Activated naive CD8-positive, alpha-beta T cell (primary cell): Measurements from ENCODE around the gene SCFD1.
A peak's percentile ranks its signal among the peaks of the same experiment; 100 is the strongest.
"Not testable (repeated sequence)": the region's sequence is repeated elsewhere in the genome, so short reads cannot be mapped to it uniquely, and the experiment has no call there.

Experiments
- H3K27ac Mint-ChIP-seq: one replicate; pipeline ENCODE4 v1.8.0; 2021; ENCODE audit warnings: mixed read lengths
- H3K27me3 Mint-ChIP-seq: one replicate; pipeline ENCODE4 v1.8.0; 2021; ENCODE audit warnings: mixed read lengths
- H3K36me3 Mint-ChIP-seq: one replicate; pipeline ENCODE4 v1.8.0; 2021; ENCODE audit warnings: mixed read lengths
- H3K4me1 Mint-ChIP-seq: one replicate; pipeline ENCODE4 v1.8.0; 2021; ENCODE audit warnings: low read depth, mixed read lengths
- H3K4me3 Mint-ChIP-seq: one replicate; pipeline ENCODE4 v1.8.0; 2021; ENCODE audit warnings: mild to moderate bottlenecking, mixed read lengths
- H3K9me3 Mint-ChIP-seq: one replicate; pipeline ENCODE4 v1.8.0; 2021; ENCODE audit warnings: low read depth, mixed read lengths

Gene SCFD1

DNA sequence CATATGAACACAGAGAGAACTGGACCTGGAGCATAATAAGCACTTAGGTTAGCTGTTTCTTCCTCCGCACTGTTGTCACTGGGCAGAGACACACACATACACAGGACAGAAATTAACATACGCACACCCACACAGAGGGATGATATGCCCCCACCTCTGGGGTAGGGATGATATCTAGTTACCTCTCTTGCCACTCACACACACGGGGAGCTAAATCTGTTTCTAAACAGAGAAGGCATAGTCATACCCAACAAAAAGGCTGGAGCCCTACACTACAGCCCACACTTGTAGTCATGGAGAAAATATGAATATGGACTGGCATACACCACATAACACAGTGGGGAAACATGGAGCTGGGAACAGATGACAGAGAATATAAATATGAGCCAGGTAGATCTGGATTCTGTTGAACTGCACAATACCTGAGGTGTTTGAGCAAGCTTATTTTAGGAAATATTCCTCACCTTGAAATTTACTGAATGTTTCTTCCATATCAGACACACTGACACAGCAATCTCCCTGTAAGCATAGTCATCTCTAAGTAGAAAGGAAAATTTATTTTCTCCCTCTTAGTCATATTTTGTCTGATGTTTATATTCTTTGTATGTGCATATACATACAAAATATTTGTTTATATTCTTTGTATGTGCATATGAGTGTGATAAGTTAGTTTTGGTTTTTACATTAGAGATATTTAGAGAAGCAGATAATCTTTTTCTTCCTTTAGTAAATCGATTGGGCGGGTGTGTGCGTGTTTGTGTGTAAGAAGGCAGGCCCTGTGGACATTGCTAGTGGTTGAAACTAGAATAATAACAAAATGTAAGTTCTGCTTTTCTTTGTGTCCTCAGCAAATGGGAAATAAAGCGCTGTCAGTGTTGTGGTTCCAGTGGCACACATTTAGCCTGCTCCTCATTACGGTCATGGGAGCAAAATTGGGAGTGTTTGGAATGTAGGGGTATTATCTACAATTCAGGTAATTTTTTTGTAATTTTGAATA is 20.9 kb upstream of the SCFD1 start:
- H3K9me3 Mint-ChIP-seq = no peaks in the 10 kb centered on the region
- H3K27me3 Mint-ChIP-seq = no peaks in the 10 kb centered on the region
- no peak overlapping the region for H3K27ac Mint-ChIP-seq
- no peaks in the 10 kb centered on the region for H3K4me1 Mint-ChIP-seq
- H3K4me3 Mint-ChIP-seq = no peak overlapping the region
- peaks cover 6% of the 10 kb centered on the region for H3K36me3 Mint-ChIP-seq

DNA sequence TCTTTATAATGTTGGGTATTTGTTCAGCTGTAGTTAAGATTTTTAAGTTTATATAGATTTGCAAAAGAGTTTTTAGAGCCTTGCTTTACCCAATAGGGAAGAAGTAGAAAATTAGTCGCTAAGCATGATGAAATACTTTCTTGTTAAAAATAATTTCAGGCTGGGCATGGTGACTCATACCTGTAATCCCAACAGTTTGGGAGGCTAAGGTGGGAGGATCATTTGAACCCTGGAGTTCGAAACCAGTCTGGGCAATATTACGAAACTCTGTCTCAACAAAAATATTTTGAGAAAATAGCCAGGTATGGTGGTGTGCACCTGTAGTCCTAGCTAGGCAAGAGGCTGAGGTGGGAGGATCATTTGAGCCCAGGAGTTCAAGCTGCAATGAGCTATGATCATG is 18.7 kb upstream of the SCFD1 start:
- no peaks in the 10 kb centered on the region for H3K4me1 Mint-ChIP-seq
- H3K9me3 Mint-ChIP-seq = no peaks in the 10 kb centered on the region
- peaks cover 8% of the 10 kb centered on the region for H3K36me3 Mint-ChIP-seq
- no peak overlapping the region for H3K4me3 Mint-ChIP-seq
- H3K27me3 Mint-ChIP-seq = no peaks in the 10 kb centered on the region
- H3K27ac Mint-ChIP-seq = no peak overlapping the region

DNA sequence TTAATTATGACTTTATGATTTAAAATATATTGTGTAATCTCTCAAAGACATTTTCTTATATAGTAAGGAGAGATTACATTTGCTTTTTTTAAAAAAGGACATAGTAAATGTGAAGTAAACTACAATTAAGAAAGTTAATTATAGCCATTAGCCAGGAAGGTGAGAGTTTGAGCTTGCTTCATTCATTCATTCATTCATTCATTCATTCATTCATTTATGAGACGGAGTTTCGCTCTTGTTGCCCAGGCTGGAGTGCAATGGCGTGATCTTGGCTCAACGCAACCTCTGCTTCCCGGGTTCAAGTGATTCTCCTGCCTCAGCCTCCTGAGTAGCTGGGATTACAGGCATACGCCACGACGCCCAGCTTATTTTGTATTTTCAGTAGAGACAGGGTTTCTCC is 17.4 kb upstream of the SCFD1 start:
- H3K4me3 Mint-ChIP-seq, H3K4me1 Mint-ChIP-seq, H3K27me3 Mint-ChIP-seq, H3K27ac Mint-ChIP-seq, H3K9me3 Mint-ChIP-seq, H3K36me3 Mint-ChIP-seq: not testable (repeated sequence)

DNA sequence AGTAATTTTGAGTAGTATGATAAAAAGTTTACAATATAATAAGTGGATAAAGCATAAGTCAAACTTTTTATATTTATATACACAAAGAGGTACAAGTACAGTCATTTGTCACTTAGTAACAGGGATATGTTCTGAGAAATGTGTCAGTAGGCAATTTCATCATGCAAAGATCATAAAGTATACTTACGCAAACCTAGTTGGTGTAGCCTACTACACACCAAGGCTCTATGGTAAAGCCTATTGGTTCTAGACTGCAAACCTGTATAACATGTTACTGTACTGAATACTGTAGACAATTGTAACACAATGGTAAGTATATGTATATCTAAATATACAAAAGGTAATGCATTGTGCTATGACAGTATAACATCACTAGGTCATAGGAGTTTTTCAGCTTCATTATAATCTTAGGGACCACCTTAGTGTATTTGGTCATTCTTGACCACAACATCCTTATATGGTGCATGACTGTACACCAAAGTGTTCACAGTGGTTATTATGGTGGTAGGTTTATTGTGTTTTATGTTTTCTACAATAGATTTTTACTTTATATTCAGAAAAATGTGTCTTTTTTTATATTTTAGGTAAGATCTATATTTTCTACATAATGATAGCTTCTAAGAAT is 14.9 kb upstream of the SCFD1 start:
- no peaks in the 10 kb centered on the region for H3K9me3 Mint-ChIP-seq
- no peaks in the 10 kb centered on the region for H3K27me3 Mint-ChIP-seq
- no peak overlapping the region for H3K4me3 Mint-ChIP-seq
- no peak overlapping the region for H3K27ac Mint-ChIP-seq
- H3K36me3 Mint-ChIP-seq = peaks cover 5% of the 10 kb centered on the region
- no peaks in the 10 kb centered on the region for H3K4me1 Mint-ChIP-seq

DNA sequence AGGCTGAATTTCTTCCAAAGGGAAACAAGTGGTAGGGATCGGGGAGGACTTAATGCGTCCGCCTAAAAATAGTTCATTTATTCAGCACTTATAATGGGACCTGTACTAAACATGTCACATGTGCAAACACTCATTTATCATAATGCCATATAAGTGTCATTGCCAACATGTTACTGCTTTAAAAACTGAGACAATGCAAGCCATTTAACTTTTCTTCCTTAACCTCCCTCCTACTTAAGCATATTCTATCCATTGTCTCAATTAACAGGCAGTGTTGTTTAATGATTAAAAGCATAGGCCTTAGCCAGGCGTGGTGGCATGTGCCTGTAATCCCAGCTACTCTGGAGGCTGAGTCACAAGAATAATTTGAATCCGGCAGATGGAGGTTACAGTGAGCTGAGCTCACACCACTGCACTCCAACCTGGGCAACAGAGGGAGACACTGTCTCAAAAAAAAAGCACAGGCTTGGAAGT is 13.5 kb upstream of the SCFD1 start:
- Mint-ChIP-seq H3K27ac (no peak overlapping the region), H3K36me3 (peaks cover 5% of the 10 kb centered on the region)

DNA sequence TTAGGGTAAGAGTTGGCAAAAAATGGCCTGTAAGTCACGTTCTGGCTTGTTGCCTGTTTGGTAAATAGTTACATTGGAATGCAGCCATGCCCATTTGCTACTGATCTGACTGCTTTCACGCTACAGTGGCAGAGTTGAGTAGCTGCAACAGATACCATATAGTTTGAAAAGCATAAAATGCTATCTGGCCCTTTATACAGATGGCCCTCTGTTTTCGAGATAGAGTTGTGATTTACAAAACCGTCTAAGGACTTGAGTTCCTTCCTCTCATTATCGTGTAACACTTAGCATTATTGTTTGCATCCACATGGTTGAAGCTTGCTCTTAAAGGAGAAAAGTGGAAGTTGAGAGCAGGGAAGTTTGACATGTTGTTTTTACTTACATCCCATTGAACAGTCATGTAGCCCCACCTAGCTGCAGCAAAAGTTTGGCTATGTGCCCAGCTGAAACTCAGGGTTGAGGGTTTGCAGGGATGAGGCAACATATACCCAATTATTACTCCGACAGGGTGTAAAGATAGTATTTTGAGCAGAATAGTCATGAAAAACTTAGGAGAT is 11.3 kb upstream of the SCFD1 start:
- Mint-ChIP-seq H3K4me3 (no peak overlapping the region), H3K4me1 (no peaks in the 10 kb centered on the region), H3K27me3 (no peaks in the 10 kb centered on the region), H3K27ac (peak overlapping the region; percentile 58), H3K9me3 (no peaks in the 10 kb centered on the region), H3K36me3 (peaks cover 2% of the 10 kb centered on the region)

More for the DNA sequence above, 13.5 kb upstream of the SCFD1 start:
- Mint-ChIP-seq H3K4me1 (no peaks in the 10 kb centered on the region), H3K27me3 (no peaks in the 10 kb centered on the region), H3K9me3 (no peaks in the 10 kb centered on the region), H3K4me3 (no peak overlapping the region)

DNA sequence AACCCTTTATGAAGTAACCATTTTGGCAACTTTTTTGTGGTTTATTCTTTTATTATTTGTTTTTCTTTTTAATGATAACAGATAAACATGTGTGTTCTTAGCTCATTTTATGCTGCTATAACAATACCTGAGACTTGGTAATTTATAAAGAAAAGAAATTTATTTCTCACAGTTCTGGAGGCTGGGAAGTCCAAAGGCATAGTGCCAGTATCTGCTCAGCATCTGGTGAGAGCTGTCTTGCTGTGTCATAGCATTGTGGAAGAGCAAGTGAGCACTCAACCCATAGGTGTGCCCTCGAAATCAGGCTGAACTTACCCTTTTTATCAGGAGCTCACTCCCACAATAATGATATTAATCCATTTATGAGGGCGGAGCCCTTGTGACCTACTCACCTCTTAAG is 8.0 kb upstream of the SCFD1 start:
- Mint-ChIP-seq H3K4me3 (no peak overlapping the region), H3K27me3 (no peaks in the 10 kb centered on the region), H3K4me1 (no peaks in the 10 kb centered on the region), H3K36me3 (peaks cover 4% of the 10 kb centered on the region), H3K27ac (no peak overlapping the region), H3K9me3 (no peaks in the 10 kb centered on the region)

DNA sequence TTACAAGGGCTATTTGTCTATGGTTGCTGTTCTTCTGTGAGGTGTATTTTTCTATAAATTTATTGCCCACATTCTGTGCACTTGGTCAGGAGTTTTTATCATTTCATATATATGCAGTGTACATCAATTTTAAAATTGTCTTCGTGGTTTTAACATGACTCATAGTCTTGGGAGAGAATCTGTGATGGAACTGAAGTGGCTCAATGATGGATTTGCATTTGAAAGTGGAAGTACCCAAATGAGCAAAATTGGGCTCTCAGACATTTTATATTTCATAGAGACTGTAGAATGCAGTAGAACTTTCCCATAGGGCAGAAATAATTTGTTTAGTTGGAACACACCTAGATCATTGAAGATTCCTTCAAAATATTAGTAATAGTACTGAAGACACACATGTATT is 1.9 kb upstream of the SCFD1 start:
- H3K27me3 Mint-ChIP-seq = no peaks in the 10 kb centered on the region
- no peaks in the 10 kb centered on the region for H3K9me3 Mint-ChIP-seq
- peaks cover 4% of the 10 kb centered on the region for H3K36me3 Mint-ChIP-seq
- H3K4me1 Mint-ChIP-seq = peaks cover 28% of the 10 kb centered on the region
- H3K27ac Mint-ChIP-seq = peak overlapping the region; percentile 59
- H3K4me3 Mint-ChIP-seq = peak overlapping the region; percentile 62

DNA sequence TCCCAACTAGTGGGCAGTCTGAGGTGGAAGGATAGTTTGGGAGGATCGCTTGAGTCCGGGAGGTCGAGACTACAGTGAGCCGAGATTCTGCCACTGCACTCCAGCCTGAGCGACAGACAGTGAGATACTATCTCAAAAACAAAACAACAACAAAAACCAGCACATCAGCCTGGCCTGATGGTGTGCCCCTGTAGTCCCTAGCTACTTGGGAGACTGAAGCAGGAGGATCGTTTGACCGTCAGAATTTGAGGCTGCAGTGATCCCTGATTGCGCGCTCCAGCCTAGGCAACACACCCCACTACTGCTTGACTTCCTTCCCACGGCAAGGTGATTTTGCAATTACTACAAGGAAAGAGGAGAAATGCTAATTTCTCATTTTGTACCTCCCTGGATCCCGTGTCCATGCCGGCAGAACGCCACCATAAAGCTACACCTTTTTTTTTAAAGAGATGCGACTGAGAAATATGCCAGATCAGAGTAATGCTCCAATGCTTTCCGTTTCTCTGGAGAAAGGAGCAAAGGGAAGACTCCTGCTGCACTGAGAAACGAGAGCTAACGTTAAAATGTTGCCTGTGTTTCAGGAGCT is 672 bp upstream of the SCFD1 start:
- Mint-ChIP-seq H3K4me1 (peaks cover 34% of the 10 kb centered on the region), H3K27me3 (no peaks in the 10 kb centered on the region), H3K36me3 (no peaks in the 10 kb centered on the region), H3K4me3 (peak overlapping the region; percentile 97), H3K27ac (peak overlapping the region; percentile 96), H3K9me3 (no peaks in the 10 kb centered on the region)

DNA sequence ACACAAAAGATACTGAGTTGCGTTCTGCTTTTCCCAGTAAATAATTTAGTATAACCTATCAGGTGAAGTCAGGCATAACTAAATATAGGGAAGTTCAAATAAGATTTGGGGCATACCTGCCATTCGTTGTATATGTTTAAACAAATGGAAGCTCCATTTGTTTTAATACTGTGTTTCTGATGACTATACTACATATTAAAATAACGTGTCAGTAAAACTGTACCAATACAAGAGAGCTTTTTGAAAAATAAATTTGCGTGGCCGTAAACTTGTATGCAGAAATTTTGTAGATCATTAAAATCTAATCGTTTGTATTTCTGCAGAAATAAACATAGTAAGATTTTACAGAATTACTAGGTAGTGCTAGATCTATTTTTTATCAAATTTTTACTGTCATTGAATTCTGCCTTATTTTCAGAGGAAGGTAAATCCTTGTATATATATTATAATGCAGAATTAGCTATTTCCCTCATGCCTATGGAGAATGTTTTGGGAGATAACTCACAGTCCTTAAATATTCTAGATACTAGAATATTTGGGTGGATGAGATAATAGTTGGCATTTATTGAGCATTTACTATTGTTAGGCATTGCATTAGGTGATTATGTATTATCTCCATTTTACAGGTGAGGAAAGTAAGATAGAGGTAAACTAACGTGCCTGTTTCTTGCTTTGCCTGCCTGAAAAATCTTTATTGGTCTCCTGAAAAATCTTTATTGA is 1.5 kb downstream of the SCFD1 start:
- no peaks in the 10 kb centered on the region for H3K27me3 Mint-ChIP-seq
- H3K36me3 Mint-ChIP-seq = no peaks in the 10 kb centered on the region
- H3K4me3 Mint-ChIP-seq = peak overlapping the region; percentile 97
- H3K4me1 Mint-ChIP-seq = peaks cover 51% of the 10 kb centered on the region
- H3K27ac Mint-ChIP-seq = no peak overlapping the region
- H3K9me3 Mint-ChIP-seq = no peaks in the 10 kb centered on the region

DNA sequence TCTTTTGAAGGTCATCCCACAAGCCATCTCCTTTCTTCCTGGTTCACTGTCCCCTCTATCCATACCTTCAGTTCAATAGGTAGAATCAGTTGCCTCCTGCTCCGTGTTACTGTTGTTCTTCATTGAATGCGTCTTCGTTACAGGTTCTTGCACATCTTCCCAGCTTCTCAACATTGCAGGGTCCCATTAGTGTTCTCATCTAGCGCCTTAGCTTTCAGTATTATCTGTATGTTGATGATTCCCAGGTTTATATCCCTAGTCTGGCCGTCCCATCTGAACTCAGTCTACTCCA is 2.0 kb downstream of the SCFD1 start:
- H3K4me1 Mint-ChIP-seq = peaks cover 51% of the 10 kb centered on the region
- no peaks in the 10 kb centered on the region for H3K36me3 Mint-ChIP-seq
- H3K9me3 Mint-ChIP-seq = no peaks in the 10 kb centered on the region
- H3K27ac Mint-ChIP-seq = no peak overlapping the region
- H3K27me3 Mint-ChIP-seq = no peaks in the 10 kb centered on the region
- peak overlapping the region; percentile 97 for H3K4me3 Mint-ChIP-seq

DNA sequence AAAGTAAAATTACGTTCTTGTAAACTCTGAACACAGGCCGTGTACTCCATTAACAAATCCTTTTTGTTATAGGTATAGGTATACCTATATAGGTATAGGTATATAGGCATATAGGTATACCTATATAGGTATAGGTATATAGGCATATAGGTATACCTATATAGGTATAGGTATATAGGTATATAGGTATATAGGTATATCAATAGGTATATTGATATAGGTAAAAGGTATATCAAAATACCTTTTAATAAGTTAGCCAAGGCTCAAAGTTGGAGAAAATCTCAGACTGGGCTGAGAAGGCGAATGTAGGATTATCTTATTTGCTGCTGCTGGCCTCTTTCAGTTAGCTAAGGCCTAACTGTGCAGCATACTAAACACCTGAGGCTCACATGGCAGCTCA is 3.4 kb downstream of the SCFD1 start:
- no peak overlapping the region for H3K27ac Mint-ChIP-seq
- no peak overlapping the region for H3K4me3 Mint-ChIP-seq
- no peaks in the 10 kb centered on the region for H3K36me3 Mint-ChIP-seq
- no peaks in the 10 kb centered on the region for H3K9me3 Mint-ChIP-seq
- no peaks in the 10 kb centered on the region for H3K27me3 Mint-ChIP-seq
- H3K4me1 Mint-ChIP-seq = peaks cover 46% of the 10 kb centered on the region

DNA sequence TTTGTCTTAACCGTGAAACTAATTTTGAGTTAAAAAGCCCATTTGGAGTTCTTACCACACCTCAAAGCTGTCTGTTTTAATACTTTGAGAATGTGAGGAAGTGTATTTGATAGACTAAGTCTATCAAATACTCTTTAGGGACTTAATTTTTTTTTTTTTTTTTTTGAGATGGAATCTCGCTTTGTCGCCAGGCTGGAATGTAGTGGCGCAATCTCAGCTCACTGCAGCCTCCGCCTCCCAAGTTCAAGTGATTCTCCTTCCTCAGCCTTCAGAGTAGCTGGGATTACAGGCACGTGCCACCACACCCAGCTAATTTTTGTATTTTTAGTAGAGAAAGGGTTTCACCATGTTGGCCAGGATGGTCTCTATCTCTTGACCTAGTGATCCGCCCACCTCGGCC is 7.3 kb downstream of the SCFD1 start:
- H3K36me3 Mint-ChIP-seq, H3K27me3 Mint-ChIP-seq, H3K27ac Mint-ChIP-seq, H3K9me3 Mint-ChIP-seq, H3K4me3 Mint-ChIP-seq: not testable (repeated sequence)
- H3K4me1 Mint-ChIP-seq = peaks cover 30% of the 10 kb centered on the region

DNA sequence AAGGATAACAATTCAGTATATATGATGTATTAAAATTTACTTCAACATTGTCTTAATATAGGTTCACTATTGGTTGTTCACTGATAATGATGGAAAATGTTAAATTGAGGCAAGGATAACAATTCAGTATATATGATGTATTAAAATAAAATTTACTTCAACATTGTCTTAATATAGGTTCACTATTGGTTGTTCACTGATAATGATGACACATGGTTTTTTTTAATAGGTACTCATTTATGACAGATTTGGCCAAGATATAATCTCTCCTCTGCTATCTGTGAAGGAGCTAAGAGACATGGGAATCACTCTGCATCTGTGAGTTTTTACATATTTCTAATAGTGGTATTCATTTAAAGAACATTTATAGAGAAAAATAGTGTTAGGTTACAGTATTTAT is 8.1 kb downstream of the SCFD1 start:
- Mint-ChIP-seq H3K4me3 (no peak overlapping the region), H3K36me3 (peaks cover under 1% of the 10 kb centered on the region), H3K9me3 (no peaks in the 10 kb centered on the region), H3K27ac (no peak overlapping the region), H3K27me3 (no peaks in the 10 kb centered on the region), H3K4me1 (peaks cover 24% of the 10 kb centered on the region)

DNA sequence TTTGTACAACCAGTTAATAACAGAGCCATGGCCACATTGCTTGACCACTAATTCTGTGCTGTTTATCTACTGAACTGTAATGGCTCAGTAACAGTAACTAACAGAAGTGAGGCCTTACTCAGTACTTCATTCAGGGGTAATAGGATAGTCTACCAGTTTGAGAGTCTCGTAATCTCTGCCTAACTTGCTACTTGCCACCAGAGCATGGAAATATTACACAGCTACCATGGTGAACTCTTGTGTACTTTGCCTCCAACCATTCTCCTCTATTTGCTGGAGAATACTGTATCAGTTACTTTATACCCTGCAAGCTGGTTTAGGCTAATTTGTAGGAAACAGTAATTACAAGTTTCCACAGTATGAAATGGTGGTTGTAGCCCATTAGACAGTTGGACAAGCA is 10.6 kb downstream of the SCFD1 start:
- Mint-ChIP-seq H3K4me1 (peaks cover 13% of the 10 kb centered on the region), H3K4me3 (no peak overlapping the region), H3K27ac (no peak overlapping the region), H3K36me3 (peaks cover 10% of the 10 kb centered on the region), H3K9me3 (no peaks in the 10 kb centered on the region), H3K27me3 (no peaks in the 10 kb centered on the region)
